GM18858 (cell line): ENCODE data around the gene E2F7.

Experiments
- ATAC-seq: cut with Tn5 transposase; IDR thresholded peaks from one replicate; pipeline ENCODE4 v1.9.1; 2021; ENCODE audit not compliant: unreplicated experiment

E2F7 gene

GRCh38 chr12:77062846-77063461, 2.4 kb downstream of the E2F7 start:
- peak; percentile 17 for ATAC-seq

DNA sequence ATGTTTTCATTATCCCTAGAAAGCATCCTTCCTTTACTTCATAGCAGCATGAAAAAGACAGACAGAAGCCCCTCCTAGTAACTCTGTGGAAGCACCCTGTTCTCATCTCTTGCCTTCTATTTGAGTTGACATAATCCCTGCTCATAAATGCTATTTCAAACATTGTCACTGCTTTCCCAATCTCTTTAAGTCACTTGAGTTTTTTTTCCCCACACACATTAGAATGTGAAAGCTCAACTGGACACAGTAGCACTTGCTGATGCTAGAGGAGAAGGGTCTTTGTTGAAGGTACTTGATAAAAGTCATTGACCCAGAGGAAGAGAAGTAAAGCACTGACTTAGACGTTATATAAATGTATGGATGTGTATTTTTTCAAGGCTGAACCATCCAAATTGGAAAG, 3.0 kb downstream of the E2F7 start:
- no peak for ATAC-seq

DNA sequence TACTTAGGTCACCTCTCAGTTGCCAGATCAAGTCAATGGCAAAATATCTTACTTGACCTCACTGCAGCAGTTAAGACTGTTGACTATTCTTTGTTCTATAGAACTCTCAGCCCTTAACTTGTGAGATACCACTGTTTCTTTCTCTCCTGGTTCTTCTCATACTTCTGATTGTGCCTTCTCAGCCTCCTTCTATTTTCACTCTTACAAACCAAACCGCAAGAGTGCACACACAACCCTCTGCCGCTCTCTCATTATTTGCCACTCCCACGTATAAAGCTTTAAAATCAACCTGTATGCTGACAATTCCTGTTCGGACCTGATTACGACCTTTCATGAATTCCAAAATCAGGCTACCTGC, 4.5 kb downstream of the E2F7 start:
- peak; percentile 22 for ATAC-seq

- peak; percentile 79 for ATAC-seq
Measured at GRCh38 chr12:77060136-77060882, 5.1 kb downstream of the E2F7 start.

DNA sequence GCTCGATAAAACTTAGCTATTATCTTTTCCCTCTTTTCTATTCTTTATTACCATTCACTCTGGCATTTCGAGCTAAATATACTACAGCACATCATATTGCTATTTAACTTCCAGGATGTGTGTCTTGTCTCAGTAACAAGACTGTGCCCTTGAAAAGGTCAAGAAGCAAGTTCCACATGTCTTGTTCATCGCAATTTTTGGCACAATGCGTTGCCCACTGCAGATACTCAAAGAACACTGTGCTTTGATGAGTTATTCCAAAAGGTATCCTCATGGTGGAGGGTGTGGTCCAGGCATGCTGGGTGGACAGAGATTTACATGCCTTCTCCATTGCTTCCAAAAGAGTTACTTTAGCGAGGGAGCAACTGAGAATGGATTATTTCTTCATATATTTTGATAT, 6.6 kb downstream of the E2F7 start:
- no peak for ATAC-seq

DNA sequence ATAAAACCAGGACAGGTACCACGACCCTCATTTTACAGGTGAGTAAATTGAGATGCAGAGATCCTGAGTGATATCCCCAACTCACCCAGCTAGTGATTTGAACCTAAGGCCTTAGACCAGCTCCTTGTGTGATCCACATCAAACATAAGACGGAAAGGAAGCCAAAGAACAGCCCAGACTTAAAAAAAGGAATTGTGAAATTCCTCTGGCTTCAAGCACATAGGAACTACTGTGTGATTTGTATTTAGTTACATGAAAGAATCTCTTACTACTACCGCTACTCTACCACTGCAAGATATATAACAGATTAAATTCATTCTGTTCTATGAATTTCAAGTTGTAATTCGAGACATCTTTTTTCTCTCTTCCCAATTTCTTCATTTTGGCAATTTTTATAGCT, 10.5 kb downstream of the E2F7 start:
- no peak for ATAC-seq

DNA sequence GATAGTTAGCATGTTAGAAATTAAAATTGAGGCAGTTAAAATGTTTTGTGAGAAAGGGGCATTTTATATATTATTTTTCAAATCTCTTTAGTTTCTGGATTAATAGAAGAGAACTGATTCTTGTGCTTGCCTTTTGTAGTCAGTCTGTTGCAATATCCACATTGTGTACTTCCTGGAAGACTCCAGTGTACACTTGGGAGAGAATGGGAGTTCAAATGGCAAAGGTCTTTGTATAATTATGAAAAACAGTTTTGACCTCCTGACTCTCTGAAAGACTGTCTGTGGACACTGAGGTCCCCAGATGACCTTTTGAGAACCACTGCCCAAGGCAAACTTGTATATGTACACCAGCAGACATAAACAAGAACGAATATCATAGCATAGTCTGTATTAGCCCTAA, 12.1 kb downstream of the E2F7 start:
- no peak for ATAC-seq

GRCh38 chr12:77049767-77050353, 15.5 kb downstream of the E2F7 start:
- ATAC-seq: peak; percentile 100

DNA sequence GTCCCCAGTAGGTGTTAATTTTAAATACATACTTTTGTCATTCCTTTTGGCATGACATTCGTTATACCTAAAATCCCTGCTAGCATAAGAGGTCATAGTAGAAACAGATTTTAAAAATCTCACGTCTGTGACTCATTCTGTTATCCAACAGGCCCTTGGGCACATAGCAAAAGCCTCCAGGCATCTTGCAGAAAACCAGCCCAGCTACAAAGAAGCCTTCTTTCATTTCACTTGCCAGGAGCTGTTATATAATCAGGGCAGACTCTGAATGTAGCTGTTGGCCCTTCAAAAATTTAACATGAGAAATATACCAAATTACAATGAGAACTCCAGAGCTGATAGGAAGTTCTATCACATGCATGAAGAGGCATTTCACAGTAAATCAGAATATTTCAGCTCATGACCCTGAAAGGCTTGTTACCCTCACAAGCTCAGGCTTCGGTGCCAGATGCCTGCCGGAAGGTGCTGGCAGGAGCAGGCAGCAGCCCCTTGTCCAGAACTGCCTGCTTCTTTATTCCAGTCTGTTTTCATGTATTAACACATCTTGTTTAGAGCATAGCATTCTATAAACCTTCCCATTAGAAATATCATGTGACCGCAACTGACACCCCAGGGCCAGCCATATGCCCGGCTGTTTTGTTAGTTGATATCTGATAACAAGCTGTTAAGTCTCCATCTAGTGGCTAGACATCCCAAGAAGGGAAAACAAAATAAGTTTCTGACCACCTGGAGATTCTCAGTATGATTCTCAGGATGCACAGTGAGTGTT, 17.8 kb downstream of the E2F7 start:
- ATAC-seq: no peak

- no peak for ATAC-seq
Measured at GRCh38 chr12:77046468-77046867, 18.9 kb downstream of the E2F7 start.

- ATAC-seq: no peak
Measured at GRCh38 chr12:77045183-77045582, 20.2 kb downstream of the E2F7 start.

DNA sequence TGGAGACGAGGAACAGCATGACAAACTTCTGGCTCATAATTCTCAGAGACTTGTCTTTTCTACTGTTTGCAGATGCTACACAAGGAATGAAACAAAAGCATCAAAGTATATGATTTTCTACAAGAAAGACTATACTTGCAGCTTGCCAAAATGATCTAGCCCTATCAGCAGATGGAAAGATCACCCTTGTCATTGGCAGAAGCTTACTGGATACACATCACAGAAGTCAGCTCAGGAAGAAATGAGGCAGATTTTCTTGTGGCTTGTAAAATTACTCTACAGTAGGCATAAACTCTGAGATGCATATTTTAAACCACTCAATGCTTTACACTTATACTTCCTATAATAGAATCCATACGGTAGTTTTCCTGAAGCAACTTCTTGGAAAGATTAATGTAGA, 20.6 kb downstream of the E2F7 start:
- no peak for ATAC-seq

- peak; percentile 78 for ATAC-seq
Measured at GRCh38 chr12:77042833-77043232, 22.5 kb downstream of the E2F7 start.

- ATAC-seq: no peak
Measured at GRCh38 chr12:77040231-77040630, 25.1 kb downstream of the E2F7 start.

GRCh38 chr12:77035226-77035625, 30.1 kb downstream of the E2F7 start:
- ATAC-seq: no peak

DNA sequence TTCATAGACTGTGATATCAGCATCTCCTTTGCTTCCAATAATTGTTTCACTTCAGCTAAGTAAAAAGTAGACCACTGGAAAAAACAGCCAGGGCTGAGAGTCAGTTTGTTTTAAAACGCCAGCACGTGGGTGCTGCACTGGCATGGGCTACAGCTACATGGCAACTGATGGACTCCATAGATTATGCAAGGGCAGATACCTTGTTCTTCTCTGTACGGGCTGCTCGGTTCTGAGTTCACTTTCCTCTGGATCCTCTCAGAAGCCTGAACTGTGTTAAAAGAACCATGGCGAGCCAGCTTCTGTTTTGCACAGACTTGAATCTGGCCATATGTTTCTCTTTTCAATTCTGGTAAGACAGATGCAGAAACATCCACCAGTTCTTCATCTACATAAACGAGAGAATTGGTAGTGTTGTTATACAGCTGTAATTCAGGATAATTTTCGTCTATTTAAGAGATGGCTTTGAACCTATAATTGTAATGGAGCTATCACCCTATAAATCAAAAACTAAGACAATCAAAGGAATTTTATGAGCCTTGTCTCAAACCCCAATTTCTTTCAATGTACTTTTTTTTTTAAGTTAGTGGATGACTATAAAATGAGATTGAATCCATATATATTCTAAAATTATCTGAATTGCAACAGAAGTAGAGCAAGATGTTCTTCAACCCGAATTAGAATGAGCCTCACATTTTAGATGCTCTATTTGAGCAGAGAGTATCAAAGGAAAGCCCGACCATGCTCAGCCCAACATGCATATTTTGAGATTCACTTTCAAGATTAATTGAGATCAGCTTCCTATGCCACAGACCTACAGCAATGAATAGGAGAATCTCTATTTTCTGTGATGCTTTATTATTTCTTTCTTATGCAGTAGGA, 31.5 kb downstream of the E2F7 start:
- ATAC-seq: no peak

- ATAC-seq: no peak
Measured at GRCh38 chr12:77032406-77032805, 33.0 kb downstream of the E2F7 start.

GRCh38 chr12:77031745-77032144, 33.6 kb downstream of the E2F7 start:
- ATAC-seq: no peak

- no peak for ATAC-seq
Measured at GRCh38 chr12:77025782-77026314, 39.5 kb downstream of the E2F7 start.

DNA sequence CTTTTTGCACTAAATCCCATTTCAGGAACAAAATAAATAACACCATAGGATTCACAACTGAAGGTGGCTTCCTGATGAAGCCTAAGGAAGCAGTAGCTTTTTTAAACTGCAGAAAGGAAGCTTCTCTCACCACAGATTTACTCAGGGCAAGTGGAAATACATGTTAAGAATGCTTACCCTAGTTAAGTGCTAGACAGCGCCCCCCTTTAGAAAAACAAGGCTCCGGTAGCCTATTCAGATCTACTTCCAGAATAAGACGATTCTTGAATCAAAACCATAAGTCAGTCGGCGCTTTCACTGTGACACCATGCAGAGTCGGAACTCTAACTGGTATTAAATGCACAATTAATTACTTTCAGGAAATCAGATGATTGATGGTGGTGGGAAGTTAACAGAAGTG, 41.9 kb downstream of the E2F7 start:
- ATAC-seq: no peak

- ATAC-seq: no peak
Measured at GRCh38 chr12:77019920-77020319, 45.4 kb downstream of the E2F7 start.
